Memory B cell (primary cell): ENCODE data around the gene TTC28.

Experiments used
- ATAC-seq: fragments of 150-1000 bp; cut with Tn5 transposase; 2 replicates; pipeline ENCODE4 v1.10.0; 2021; ENCODE audit warnings: low read depth, mild to moderate bottlenecking, moderate library complexity
- DNase-seq, 2 donors: peaks; one replicate each; pipeline ENCODE4 v3.0.0; 2022; ENCODE audit warnings: low spot score in 2 of 2
- H3K27ac Mint-ChIP-seq: one replicate; pipeline ENCODE4 v1.8.0; 2022; ENCODE audit warnings: mild to moderate bottlenecking, moderate library complexity, mixed read lengths
- H3K27me3 Mint-ChIP-seq: one replicate; pipeline ENCODE4 v1.8.0; 2022; ENCODE audit warnings: mixed read lengths
- H3K36me3 Mint-ChIP-seq: one replicate; pipeline ENCODE4 v1.8.0; 2022; ENCODE audit warnings: mild to moderate bottlenecking, mixed read lengths
- H3K4me1 Mint-ChIP-seq: one replicate; pipeline ENCODE4 v1.8.0; 2022; ENCODE audit warnings: mixed read lengths
- H3K4me3 Mint-ChIP-seq: one replicate; pipeline ENCODE4 v1.8.0; 2022; ENCODE audit warnings: mild to moderate bottlenecking, moderate library complexity, mixed read lengths
- H3K9me3 Mint-ChIP-seq: one replicate; pipeline ENCODE4 v1.8.0; 2022; ENCODE audit warnings: mixed read lengths

The TTC28 gene

DNA sequence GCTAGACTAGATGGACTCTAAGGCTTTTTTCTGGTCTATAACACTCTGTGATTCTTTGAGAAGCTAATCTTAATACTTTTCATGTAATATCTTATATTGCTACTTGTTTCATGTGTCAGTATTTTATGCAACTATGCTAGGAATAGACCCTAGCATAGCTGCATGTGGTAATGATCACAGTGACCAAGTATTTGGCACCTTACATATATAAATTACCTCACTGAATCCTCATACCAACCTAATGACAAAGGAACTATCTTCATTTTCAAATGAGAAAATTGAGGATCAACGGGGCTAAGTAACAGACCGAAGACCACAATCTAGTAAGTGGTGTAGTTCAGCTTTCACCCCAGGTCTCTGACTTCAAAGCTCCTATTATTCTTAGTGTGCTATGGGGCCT is 433.2 kb downstream of the TTC28 start:
- Mint-ChIP-seq H3K4me1 (no peaks in the 10 kb centered on the region), H3K36me3 (no peaks in the 10 kb centered on the region), H3K27ac (no peak overlapping the region), H3K4me3 (no peak overlapping the region), H3K27me3 (no peaks in the 10 kb centered on the region), H3K9me3 (no peaks in the 10 kb centered on the region)
- ATAC-seq (no peak), DNase-seq (no peak)

- no peaks in the 10 kb centered on the region for H3K9me3 Mint-ChIP-seq
- H3K27ac Mint-ChIP-seq, result no peak overlapping the region
- H3K4me3 Mint-ChIP-seq, result no peak overlapping the region
- H3K27me3 Mint-ChIP-seq, result no peaks in the 10 kb centered on the region
- ATAC-seq (no peak), DNase-seq (no peak)
- H3K4me1 Mint-ChIP-seq, result no peaks in the 10 kb centered on the region
- no peaks in the 10 kb centered on the region for H3K36me3 Mint-ChIP-seq
These were observed 433.9 kb downstream of the TTC28 start for GRCh38 chr22:28245579-28246224.

DNA sequence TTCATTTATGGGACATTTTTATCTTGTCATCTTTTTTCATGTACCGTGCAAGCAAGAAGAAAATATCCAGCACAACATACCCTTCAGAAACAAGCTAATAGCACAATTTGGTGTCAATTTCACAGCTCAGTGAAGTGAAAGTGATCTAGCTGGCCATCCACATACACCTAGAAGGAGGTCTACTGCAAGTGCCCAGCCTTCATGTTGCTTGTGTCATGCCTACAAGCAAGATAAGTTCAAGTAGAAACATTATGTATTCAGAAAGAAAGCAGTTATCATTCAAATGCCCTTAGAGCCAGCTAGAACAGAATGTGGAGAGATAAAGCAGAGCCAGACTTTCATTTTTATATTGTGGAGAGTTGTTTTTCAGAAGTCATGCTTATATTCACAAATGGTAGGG is 434.9 kb downstream of the TTC28 start:
- Mint-ChIP-seq H3K36me3 (no peaks in the 10 kb centered on the region), H3K27ac (no peak overlapping the region), H3K27me3 (no peaks in the 10 kb centered on the region), H3K4me1 (no peaks in the 10 kb centered on the region), H3K9me3 (no peaks in the 10 kb centered on the region), H3K4me3 (no peak overlapping the region)
- DNase-seq (no peak), ATAC-seq (no peak)

- ATAC-seq, result no peak
- DNase-seq, result no peak
- Mint-ChIP-seq H3K4me1 (no peaks in the 10 kb centered on the region), H3K4me3 (no peak overlapping the region), H3K36me3 (no peaks in the 10 kb centered on the region), H3K9me3 (peaks cover 3% of the 10 kb centered on the region), H3K27me3 (peaks cover 4% of the 10 kb centered on the region), H3K27ac (no peak overlapping the region)
These were observed 436.1 kb downstream of the TTC28 start for GRCh38 chr22:28243539-28243938.

DNA sequence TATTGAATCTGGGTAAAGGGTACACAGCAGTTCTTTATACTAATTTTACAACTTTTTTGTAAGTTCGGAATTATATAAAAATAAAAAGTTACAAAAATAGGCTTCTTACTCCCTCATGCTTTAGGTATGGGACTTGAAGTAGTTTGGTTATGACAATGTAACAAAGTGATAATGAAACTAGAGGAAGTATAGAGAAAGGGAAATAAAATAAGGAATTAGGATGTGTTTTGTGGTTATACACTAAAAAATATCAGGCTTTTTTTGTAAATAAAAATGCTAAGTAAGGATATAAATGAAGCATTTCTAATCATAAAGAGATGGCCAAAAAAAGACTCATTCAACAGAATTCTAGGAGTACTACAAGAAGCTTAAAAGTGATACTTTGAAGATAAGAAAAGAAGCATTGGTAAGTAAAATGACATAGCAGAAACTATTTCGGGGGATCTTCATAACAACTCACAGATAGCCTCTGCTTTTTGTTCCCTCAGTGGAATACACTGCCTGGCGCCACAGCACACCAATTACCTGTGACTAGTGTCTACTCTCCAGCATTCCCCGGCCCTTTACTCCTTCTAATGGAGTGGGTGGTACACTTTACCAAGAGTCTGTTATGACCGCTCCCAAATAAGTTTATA is 437.9 kb downstream of the TTC28 start:
- peaks cover 7% of the 10 kb centered on the region for H3K27me3 Mint-ChIP-seq
- H3K36me3 Mint-ChIP-seq, result no peaks in the 10 kb centered on the region
- H3K4me3 Mint-ChIP-seq, result no peak overlapping the region
- DNase-seq (no peak), ATAC-seq (no peak)
- no peaks in the 10 kb centered on the region for H3K4me1 Mint-ChIP-seq
- no peak overlapping the region for H3K27ac Mint-ChIP-seq
- peaks cover 13% of the 10 kb centered on the region for H3K9me3 Mint-ChIP-seq

GRCh38 chr22:28239941-28240340 is 439.7 kb downstream of the TTC28 start:
- Mint-ChIP-seq H3K36me3 (no peaks in the 10 kb centered on the region), H3K4me3 (no peak overlapping the region), H3K9me3 (peaks cover 13% of the 10 kb centered on the region), H3K4me1 (no peaks in the 10 kb centered on the region), H3K27me3 (peaks cover 7% of the 10 kb centered on the region), H3K27ac (no peak overlapping the region)
- ATAC-seq (no peak), DNase-seq (no peak)

GRCh38 chr22:28237783-28238182 is 441.9 kb downstream of the TTC28 start:
- DNase-seq (no peak), ATAC-seq (no peak)
- no peaks in the 10 kb centered on the region for H3K4me1 Mint-ChIP-seq
- no peak overlapping the region for H3K4me3 Mint-ChIP-seq
- H3K9me3 Mint-ChIP-seq, result peaks cover 13% of the 10 kb centered on the region
- no peak overlapping the region for H3K27ac Mint-ChIP-seq
- H3K27me3 Mint-ChIP-seq, result peaks cover 7% of the 10 kb centered on the region
- H3K36me3 Mint-ChIP-seq, result no peaks in the 10 kb centered on the region

DNA sequence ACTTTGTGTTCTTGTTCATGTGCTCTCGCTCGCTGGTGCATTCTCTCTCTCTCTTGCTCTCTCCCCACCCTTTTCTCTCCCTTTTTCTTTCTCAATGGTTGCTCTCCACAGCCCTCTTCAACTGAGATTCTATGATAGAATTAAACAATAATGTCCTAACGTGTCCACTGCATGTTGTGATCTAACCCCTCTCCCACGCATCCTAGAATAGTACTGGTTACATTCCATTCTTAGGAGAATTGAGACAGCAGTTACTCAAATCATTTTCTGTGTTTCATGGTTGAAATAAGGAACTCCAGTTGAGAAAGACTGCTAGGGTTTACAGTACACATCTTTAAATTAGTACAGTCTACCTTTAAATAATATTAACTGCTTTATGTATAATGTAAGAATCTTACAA is 442.5 kb downstream of the TTC28 start:
- no peaks in the 10 kb centered on the region for H3K36me3 Mint-ChIP-seq
- no peaks in the 10 kb centered on the region for H3K4me1 Mint-ChIP-seq
- peaks cover 7% of the 10 kb centered on the region for H3K27me3 Mint-ChIP-seq
- no peak for DNase-seq
- no peak for ATAC-seq
- no peak overlapping the region for H3K4me3 Mint-ChIP-seq
- H3K27ac Mint-ChIP-seq, result no peak overlapping the region
- peaks cover 13% of the 10 kb centered on the region for H3K9me3 Mint-ChIP-seq

- Mint-ChIP-seq H3K27me3 (peaks cover 6% of the 10 kb centered on the region), H3K4me1 (no peaks in the 10 kb centered on the region), H3K4me3 (no peak overlapping the region), H3K9me3 (peaks cover 4% of the 10 kb centered on the region), H3K36me3 (no peaks in the 10 kb centered on the region), H3K27ac (no peak overlapping the region)
- DNase-seq (no peak), ATAC-seq (no peak)
These were observed 447.4 kb downstream of the TTC28 start for GRCh38 chr22:28232204-28232603.

- Mint-ChIP-seq H3K9me3 (no peaks in the 10 kb centered on the region), H3K27ac (no peak overlapping the region), H3K36me3 (no peaks in the 10 kb centered on the region), H3K4me1 (no peaks in the 10 kb centered on the region), H3K27me3 (peaks cover 3% of the 10 kb centered on the region), H3K4me3 (no peak overlapping the region)
- DNase-seq, result no peak
- ATAC-seq, result no peak
These were observed 448.2 kb downstream of the TTC28 start for GRCh38 chr22:28231441-28231840.

- Mint-ChIP-seq H3K36me3 (no peaks in the 10 kb centered on the region), H3K27me3 (peaks cover 5% of the 10 kb centered on the region), H3K4me1 (no peaks in the 10 kb centered on the region), H3K9me3 (no peaks in the 10 kb centered on the region), H3K4me3 (no peak overlapping the region), H3K27ac (no peak overlapping the region)
- no peak for ATAC-seq
- no peak for DNase-seq
These were observed 449.0 kb downstream of the TTC28 start for GRCh38 chr22:28230671-28231070.

GRCh38 chr22:28229566-28230485 is 449.8 kb downstream of the TTC28 start:
- Mint-ChIP-seq H3K27me3 (peaks cover 5% of the 10 kb centered on the region), H3K4me3 (no peak overlapping the region), H3K4me1 (no peaks in the 10 kb centered on the region), H3K9me3 (no peaks in the 10 kb centered on the region), H3K36me3 (no peaks in the 10 kb centered on the region), H3K27ac (no peak overlapping the region)
- no peak for ATAC-seq
- no peak for DNase-seq

DNA sequence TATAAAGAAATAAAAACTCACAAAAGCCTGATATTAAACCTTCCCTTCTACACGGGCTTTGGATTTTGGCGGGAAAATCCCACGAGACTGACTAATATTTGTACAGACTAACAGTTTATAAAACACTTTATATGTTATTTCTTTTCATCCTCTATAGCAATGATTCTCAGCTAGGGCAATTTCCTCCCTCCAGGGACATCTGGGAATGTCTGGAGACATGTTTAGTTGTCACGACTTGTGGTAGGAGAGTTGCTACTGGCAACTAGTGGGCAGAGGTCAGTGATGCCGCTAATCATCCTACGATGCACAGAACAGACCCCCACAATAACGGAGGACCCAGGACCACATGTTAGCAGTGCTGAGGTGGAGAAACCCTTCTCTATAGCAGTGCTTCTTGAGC is 455.8 kb downstream of the TTC28 start:
- Mint-ChIP-seq H3K4me1 (no peaks in the 10 kb centered on the region), H3K27ac (no peak overlapping the region), H3K9me3 (no peaks in the 10 kb centered on the region), H3K36me3 (no peaks in the 10 kb centered on the region), H3K27me3 (peaks cover 5% of the 10 kb centered on the region), H3K4me3 (no peak overlapping the region)
- no peak for ATAC-seq
- no peak for DNase-seq

DNA sequence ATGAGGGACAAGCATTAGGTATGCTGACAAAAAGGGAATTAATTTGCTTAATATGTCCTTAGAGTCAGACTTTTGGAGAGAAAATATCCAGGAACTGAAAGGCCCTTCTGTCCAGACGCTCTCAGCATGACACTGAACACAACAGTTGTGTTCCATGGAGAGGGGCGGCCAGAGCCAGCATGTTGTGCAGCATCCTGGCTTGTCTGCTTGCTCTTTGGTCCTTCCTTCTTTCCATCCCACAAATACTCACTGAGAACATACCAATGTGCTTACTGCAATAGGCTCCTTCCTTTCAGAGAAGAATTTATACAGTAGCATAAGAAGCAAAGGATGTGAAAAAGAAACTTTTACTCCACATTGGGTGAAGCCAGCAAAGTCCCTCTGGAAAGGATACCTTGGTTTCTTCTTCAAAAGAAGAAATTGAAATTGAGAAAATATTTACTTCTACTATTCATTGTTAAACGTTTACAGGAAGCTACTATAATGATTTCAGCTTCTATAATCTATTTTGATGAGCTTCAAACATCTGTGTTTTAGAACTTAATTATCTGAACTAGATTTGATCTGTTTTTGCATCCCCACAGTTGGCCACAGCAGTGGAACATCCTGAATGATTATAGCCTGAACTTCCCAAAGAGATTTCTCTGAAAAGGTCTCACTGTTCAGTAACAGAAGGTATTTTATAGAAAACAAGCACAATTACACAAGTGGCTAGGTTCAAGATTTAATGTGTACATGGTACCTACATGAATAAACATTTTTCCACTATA is 456.5 kb downstream of the TTC28 start:
- Mint-ChIP-seq H3K36me3 (no peaks in the 10 kb centered on the region), H3K4me1 (no peaks in the 10 kb centered on the region), H3K27ac (no peak overlapping the region), H3K27me3 (peaks cover 4% of the 10 kb centered on the region), H3K9me3 (no peaks in the 10 kb centered on the region), H3K4me3 (no peak overlapping the region)
- ATAC-seq, result no peak
- no peak for DNase-seq
